Anterior cingulate cortex (tissue), 58 donors: ENCODE data around the gene ARHGAP5.
A peak's percentile ranks its signal among the peaks of the same experiment; 100 is the strongest.

Source experiments
- DNase-seq, 58 donors: peaks; one replicate each; lab custom pipeline; 2025; lab: John Stamatoyannopoulos, UW

ARHGAP5 gene

DNA sequence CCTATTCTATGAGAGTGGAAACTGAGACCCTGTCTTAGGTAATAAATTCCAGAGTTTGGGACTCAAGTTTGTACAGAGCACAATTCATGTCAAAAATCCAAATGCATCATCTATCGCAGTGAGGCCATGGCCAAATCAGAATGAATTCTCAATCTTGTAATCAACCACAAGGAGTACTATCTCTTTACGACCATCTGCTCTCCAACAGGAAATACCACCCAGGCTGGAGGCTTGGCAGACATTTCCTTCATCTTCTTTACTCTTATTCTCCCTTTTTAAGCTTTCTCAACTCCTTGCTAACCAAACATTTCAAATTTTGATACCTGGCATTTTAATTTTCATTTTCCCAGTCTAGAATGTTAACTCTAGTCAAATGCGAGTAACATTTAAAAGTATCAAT lies 92.1 kb downstream of the ARHGAP5 start:
- no peak for DNase-seq

DNA sequence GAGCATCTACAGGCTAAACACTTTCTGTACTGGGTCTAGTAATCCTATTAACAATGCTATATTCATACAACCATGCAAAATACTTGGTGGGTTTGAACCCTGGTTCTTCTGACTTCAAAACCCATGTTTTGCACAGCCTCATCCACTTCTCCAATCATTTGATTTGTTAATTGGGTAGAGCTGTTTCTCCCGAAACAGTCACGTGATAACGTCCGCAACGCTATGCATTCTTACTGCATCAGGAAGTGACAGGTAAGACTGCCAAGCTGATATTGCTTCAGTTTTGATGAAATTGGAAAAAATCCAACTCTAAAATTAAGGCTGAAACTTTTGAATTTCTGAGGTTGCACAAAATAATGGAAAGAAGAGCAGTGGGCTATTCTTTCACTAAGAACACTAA lies 94.4 kb downstream of the ARHGAP5 start:
- DNase-seq, result no peak

DNA sequence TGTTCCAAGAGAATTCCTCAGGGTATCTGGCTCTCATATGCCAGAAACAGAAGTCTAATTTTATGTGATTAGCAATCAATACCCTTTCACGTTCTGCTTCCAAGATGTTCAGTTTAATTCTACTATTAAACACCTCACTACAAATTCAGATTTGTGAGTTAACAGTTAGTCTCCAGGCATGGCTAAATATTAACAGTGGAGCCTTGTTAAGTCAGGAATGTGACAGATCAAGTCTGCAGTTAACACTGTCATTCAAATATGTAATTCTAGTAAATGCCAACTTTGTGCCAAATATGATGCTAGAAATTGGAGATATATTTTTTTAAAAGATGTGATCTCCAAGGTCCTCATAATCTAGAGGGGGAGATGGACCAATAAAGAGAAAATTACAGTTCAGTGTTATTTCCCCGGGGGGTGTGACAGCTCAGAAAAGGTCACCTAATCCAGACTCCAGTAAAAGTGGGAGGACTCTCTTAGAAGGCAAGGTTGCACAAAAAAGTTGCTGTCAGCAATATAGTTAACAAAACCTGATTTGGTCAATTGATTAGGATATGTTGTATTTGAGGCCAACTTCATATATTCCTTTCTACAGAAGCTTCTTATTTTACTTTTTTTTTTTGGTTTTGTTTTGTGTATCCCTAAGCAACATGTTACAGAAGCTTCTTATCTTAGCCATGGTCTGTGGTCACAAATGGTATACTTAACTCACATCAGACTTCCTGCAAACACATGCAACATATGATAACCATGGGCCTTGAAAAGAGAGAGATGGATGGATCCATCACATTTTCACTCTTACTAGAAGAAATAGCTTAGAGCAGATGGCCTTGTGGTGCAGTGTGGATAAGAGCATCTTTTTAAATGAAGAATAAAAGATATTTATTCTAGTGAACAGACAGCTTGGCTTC lies 106.3 kb downstream of the ARHGAP5 start:
- no peak for DNase-seq

DNA sequence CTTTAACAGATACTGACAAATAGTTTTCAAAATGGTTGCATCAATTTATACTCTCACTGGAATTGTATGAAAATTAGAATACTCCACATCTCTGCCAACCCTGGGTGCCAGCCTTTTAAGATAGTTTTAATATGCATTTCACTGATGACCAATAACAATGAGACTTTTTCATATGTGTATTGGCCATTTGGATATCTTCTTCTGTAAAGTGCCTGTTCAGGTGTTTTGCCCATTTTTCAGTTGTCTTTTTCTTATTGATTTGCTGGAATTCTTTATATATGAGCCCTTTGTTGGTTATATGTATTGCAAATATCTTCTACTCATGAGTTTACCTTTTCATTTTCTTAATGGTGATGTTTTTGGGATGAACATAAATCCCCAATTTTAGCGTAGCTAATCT lies 108.0 kb downstream of the ARHGAP5 start:
- no peak for DNase-seq

DNA sequence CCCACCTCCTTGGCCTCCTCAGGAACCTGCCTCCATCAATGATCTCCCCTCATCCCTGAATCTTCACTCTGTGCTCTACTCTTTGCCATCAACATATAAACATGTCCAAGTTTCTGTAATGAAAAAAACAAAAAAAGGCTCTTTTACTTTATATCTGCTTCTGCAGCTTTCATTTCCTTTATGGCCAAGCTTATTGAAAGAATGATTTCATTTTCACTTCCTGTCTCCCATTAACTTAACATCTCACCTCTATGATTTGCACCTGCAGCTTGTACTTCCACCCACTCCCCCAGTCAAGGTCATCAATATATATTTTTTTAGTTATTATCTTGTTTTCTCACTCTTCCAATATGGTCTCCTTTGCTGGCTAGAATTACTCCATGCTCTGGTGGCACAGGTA lies 109.1 kb downstream of the ARHGAP5 start:
- no peak for DNase-seq

DNA sequence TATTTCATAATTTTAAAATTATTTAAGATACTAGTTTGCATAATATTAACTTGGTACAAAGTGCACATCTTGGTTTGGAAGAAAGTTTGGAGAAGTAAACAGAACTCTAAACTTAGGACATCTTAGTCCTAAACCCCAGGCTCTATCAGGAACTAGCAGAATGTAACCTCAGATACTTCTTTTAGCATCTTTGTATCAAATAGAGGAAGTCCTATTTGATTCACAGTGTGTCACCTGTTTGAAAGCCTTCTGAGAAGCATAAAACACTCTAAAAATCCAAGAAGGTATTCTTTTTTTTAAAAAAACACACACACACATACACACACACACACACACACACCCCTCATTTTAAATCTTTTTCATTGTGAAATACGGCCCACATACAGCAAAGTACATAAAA lies 112.7 kb downstream of the ARHGAP5 start:
- DNase-seq, result no peak

DNA sequence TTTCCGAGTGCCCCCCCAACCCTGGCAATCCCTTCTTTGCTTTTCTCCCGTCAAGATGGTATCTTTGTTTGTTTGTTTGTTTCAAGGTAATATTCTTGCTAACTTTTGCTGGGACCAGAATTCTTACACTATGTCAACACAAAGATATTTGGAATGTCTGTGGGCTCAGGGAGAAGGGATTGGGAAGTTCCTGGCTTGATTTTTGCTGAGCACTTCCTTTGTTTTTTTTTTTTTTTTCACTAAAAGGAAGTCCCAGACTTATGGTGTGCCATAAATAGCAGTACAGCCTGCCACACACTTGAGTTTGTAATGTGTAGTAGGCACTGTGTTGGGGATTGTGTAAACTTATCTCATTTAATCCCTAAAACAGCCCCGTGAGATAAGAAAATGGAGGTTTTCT lies 113.6 kb downstream of the ARHGAP5 start:
- no peak for DNase-seq

DNA sequence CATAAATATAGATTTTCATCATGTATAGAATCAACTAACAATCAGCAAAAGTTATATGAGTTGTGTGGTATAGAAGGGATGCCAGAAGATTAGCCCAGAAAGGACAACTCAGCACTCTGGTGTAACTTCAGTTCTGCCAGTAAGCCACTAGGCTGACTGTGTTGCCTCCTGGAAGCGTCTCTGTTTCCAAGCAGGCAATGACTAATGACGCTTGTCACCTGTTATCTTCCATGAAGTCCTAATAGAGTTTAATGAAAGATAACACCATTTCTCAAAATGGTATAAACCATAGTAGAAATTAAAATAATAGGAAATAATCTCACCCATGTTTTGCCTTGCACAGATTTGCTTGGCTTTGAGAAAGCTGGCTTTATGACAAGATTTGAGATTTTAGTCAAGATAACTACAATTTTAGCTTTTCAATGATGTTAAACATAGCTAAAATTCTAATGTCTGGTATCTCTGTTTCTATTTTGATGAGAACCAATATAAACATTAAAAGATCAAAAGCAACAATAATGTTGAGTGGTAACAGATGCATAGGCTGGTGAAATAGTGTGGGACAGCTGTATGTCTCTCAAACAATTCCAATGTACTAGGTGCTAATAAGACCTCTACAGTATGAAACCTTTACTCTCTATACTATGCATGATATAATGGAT lies 115.7 kb downstream of the ARHGAP5 start:
- no peak for DNase-seq

DNA sequence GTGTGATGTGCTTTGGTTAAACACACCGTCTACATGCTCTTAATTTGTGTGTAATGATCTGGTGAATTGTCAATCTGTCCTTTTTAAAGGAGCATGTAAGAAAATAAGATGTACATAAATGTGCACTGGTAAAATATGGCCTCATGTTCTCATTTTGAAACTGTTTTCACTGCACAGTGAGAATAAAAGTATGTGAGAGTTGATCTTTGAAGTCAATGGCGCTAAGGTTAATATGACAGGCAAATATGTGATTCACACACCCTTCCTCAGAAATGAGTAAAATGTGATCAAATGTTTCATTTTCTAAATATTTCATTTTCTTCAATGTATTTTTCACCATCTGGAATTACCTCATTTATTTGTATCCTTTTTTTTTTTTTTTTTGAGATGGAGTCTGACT lies 116.4 kb downstream of the ARHGAP5 start:
- no peak for DNase-seq

DNA sequence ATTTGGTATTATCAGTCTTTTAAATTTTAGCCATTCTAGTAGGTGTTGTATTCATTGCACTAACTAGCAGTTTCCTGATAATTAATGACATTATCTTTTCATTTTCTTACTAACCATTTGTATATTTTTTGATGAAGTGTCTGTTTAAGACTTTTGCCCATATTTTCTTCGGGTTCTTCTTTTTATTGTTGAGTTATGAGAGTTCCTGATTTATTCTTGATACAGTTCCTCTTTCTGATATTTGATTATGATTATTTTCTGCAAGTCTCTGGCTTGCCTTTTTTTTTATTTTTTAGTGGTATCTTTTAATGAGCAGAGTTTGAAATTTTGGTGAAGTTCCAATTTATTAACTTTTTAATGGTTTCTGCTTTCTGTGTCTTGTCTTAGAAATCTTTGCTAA lies 118.5 kb downstream of the ARHGAP5 start:
- DNase-seq, result no peak

DNA sequence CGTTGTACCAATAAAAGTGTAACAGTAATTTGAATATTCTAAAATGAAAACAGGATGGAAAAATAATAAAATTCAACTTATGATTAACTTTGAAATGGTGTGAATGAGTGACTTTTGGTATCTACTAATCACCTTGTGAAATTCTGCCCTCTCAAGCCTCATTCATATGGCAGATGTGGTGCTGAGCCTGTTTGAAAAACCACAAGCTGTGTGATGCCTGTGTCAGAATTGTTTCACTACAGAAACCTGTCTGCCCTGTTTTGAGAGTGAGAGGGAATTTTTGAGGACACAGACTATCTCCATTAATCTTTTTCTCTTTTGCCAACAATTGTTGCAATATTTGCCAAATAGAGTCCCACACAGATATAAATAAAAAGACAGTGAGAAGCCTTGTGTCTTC lies 120.8 kb downstream of the ARHGAP5 start:
- DNase-seq, result no peak

DNA sequence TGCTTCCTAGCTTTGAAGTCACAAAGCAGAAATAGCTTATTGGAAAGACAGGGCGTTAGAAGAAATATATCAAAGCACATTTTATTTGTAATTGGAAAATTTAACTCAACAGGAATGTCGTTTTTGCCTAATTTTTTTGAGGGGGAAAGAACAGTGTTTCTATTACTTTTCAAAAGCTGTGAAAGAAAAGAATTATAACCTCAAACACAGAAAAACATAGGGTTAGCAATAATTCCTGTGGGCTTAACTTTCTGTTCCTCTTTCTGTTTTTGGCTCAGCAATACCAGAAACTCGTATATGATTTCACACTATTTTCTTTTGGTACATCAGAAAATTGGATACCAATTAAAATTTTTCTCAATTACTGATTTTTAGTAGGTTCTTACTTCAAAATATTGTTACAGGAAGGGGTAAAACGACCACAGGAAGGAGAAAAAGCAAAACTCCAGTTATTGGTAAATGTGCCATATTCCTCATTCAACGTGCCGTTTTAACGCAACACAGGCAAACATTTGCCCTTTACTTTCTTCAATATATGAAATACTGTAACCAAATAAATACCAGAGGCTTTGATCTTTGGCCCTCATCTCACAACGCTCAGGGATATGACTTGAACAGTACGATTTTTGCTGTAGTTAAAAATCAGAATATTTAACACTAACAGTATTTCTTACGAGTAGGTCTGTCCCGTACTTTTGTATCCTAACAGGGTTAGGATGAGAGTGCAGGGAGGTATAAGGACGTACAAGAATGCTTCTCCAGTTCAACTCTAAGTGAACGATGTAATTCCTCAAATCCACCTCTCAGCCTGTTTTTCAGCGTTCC lies 123.5 kb downstream of the ARHGAP5 start:
- no peak for DNase-seq

DNA sequence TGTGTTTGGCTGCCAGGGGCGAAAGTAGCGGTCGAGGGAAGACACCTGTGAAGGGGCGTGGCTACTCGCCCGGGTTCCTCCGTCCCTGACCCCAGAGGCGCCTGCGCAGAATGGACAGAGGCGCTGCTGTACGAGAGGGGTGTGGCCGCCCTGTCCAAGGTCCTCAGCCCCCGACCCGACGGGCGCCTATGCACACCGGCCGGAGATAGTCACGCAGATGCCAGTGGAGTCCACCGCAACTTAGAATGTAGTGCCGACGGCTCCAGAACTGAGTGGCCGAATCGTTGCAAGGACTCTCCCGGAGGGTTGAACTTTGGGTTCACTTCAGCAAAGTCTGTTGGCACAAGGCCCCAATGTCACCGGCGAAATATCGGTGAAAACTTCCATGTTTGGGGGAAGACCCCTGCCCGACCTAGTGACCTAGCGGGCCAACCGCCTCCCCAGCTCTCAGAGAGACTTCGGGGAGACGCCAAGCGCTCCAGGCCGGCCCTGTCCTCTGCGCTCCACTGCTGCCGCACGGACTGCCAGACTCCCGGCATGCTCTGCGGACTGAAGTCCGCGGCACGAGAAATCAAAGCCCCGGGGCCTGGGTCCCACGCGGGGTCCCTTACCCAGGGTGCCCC lies 124.2 kb downstream of the ARHGAP5 start:
- peak in 56 of 58 donors; percentile 11 to 81 (median 61) for DNase-seq

DNA sequence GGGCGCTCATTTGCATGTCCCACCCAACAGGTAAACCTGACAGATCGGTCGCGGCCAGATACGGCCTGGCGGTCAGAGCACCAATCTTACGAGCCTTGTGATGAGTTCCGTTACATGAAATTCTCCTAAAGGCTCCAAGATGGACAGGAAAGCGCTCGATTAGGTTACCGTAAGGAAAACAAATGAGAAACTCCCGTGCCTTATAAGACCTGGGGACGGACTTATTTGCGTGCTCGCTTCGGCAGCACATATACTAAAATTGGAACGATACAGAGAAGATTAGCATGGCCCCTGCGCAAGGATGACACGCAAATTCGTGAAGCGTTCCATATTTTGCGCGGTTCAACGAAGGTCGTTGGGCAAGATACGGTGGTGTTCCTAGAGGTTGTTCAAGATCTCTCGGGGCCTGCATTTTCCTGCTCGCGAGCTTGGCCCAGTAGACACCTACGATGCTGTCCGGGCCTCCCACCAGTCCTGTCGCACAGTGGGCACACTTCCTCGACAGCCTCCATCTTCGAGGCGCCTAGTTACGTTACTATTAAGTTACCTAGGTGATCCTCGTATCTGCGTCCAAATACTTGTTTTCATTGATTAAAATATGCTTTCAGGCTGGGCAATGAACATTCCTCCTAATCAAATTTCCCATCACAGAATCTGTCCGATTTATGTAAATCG lies 124.8 kb downstream of the ARHGAP5 start, which contains the start of gene RNU6-7:
Gene RNU6-7, plus strand, starts transcription at position 230 of the 675 bp plus-strand sequence.
- DNase-seq, result peak in 27 of 58 donors; percentile 2 to 67 (median 36)

DNA sequence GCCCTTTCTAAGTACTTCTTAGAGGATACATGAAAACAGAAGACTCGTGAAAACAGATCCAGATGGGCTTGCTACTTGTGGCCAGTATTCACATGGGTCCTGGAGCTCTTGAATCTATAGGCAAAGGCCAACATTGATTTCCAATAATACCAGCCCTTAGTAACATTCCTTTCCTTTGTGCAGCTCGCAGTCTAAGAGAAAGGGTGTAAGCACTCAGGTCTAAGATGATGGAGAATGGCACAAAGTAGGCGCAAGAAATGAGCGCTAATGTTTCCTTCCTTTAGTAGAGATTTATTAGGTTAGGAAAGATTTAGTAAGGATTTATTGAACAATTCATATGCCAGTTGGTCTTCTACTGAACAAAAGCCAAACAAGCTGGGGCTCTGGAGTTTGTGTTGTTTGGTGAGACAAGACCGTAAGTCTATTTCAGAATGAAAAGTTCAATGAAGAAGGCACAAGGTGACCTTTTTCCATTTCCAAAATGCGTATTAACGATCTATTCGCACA lies 125.4 kb downstream of the ARHGAP5 start:
- DNase-seq, result peak in 4 of 58 donors; percentile 23 to 60 (median 44)

DNA sequence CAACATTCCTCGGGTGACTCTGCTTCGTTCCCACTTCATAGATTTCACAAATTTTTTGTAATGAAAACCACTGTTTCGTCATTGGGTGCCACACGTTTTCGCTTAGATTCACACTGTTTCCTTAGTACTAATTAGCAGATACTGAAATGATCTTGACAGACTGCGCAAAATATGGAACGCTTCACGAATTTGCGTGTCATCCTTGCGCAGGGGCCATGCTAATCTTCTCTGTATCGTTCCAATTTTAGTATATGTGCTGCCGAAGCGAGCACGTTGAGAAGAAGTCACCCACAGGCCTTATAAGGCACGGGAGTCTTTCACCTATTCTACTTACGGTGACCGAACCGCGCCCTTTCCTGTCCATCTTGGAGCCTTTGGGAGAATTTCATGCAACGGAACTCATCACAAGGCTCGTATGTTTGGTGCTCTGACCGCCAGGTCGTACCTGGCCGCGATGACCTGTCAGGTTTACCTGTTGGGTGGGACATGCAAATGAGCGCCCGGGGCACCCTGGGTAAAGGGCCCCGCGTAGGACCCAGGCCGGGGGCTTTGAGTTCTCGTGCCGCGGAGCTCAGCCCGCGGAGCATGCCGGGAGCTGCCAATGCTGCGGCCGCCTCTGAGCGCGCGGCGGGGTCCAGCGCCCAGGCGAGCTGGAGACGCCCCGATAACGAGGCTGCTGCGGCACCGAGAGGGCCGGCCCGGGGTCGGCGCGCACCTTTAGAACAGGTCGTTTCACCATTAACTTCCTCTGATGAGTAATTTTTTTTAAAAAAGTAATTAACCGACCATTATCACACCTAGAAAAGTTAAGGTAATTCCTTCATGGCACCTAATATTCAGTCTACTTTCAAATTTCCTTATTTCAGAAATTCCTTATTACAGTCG lies 126.1 kb downstream of the ARHGAP5 start, which contains the start of gene RNU6-8:
Gene RNU6-8, minus strand, starts transcription at position 272 of the 885 bp plus-strand sequence.
- DNase-seq, result peak; percentile 37 to 98 (median 80)

DNA sequence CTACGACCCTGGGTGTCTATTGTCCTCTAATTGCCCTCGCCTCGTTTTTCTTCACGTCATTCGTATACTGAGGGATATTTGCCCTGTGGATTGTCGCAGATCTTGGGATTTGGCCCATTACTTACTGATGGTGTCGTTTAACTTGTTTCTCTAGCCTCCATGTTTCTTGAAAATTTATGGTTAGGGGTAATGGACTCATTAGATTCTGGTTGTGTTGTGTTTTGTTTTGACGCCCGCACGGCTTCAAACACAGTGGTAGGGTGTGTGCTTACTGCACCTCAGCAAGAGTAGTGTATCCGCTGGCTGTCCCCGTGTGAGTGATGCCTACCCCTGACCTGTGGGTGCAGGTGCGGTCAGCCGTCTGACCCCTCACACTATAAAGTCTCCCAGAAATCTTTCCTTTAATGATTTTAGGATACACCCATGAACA lies 126.8 kb downstream of the ARHGAP5 start:
- peak in 9 of 58 donors; percentile 1 to 38 (median 6) for DNase-seq

DNA sequence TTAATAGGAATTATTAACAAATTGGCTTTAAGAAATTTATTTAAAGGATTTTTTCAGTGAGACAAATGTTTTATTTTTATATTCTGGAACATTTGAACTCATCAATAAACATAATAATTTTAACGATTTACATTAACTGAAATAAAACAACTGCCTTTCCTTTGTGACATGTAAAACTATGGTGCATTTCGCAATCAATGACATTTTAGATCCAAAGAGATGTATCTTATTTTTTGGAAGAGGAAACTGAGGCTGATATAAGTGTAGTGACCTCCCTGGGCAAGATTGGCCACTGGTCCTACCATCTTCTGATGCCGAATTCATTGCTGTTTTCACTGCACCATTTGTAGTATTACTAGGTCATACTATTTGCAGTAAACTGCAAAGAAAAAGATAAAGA lies 128.4 kb downstream of the ARHGAP5 start:
- no peak for DNase-seq
